ENCODE data around the gene TPO. TPM values are rescaled to one million over a fixed set of nuclear protein-coding genes. Genes with fewer than 3 reads are reported as not detected.

Gene TPO
- total RNA-seq, 1 experiment from 2014 or later, result not detected

GRCh38 chr2:1367601-1368000 lies 45.7 kb upstream of the TPO start:
- WGBS (ENCODE audit: extremely low coverage, insufficient read length, low lambda C conversion rate), result no CpG with 5 or more reads among the region's 9 CpGs
- no peaks in the 10 kb centered on the region for H3K79me2 ChIP-seq (ENCODE audit: insufficient read depth, low read length)
- Mint-ChIP-seq H3K4me1 (peaks cover 9 to 11% of the 10 kb centered on the region in 2 experiments), H3K36me3 (ENCODE audit: insufficient read depth in 1 of 3, low read depth in 3 of 3) (peaks cover 0 to 4% (median 0%) of the 10 kb centered on the region in 3 experiments; a peak in 1 of 7 replicates), H3K9me3 (peaks cover 0 to 6% of the 10 kb centered on the region in 2 experiments; a peak in 3 of 5 replicates), H3K4me3 (no peak overlapping the region), H3K27me3 (ENCODE audit: low read depth) (peaks cover 2% of the 10 kb centered on the region; the same call in 1 of the 2 replicates), H3K27ac (no peak overlapping the region)
- no peaks in the 10 kb centered on the region for H3K9me3 ChIP-seq (ENCODE audit: control insufficient read depth, low read depth, low read length)
- no peak overlapping the region for H3K4ac ChIP-seq (ENCODE audit: low read depth, low read length)
- H3K4me2 ChIP-seq (ENCODE audit: insufficient read depth, insufficient read length, low read length), result no peak overlapping the region
- no peak for TF ChIP-seq CTCF (conservative IDR thresholded peaks at IDR 0.05)
- no peak overlapping the region for H3T11ph ChIP-seq (ENCODE audit: low read length)
- no peak for DNase-seq
- no peak overlapping the region for H3K27ac ChIP-seq (ENCODE audit: insufficient read length, low read depth, low read length)
- H2BK20ac ChIP-seq (ENCODE audit: low read depth, low read length, poor library complexity, severe bottlenecking), result no peak overlapping the region
- H3K23ac ChIP-seq (ENCODE audit: insufficient read length, low read depth, low read length), result no peak overlapping the region
- no peak overlapping the region for H3K56ac ChIP-seq (ENCODE audit: insufficient read length, low read depth, low read length)
- no peak overlapping the region for H4K5ac ChIP-seq (ENCODE audit: insufficient read length, low read depth, low read length)
- no peaks in the 10 kb centered on the region for H3K23me2 ChIP-seq (ENCODE audit: insufficient read length, low read depth, low read length, poor library complexity, severe bottlenecking)
- no peaks in the 10 kb centered on the region for H4K20me1 ChIP-seq (ENCODE audit: control insufficient read depth, insufficient read depth, insufficient read length)
- H2AK5ac ChIP-seq (ENCODE audit: insufficient read length, low read length), result no peak overlapping the region
- H4K91ac ChIP-seq (ENCODE audit: insufficient read length, low read depth, low read length), result no peak overlapping the region
- H2BK15ac ChIP-seq (ENCODE audit: low read depth, low read length), result no peak overlapping the region
- no peaks in the 10 kb centered on the region for H3K27me3 ChIP-seq (ENCODE audit: insufficient read depth, low read length)
- no peak overlapping the region for H3K14ac ChIP-seq (ENCODE audit: insufficient read depth, low read length)
- no peak overlapping the region for H3K9ac ChIP-seq (ENCODE audit: extremely low read depth, insufficient read length, low read length)
- H3K18ac ChIP-seq (ENCODE audit: insufficient read length, low read depth, low read length), result no peak overlapping the region
- no peaks in the 10 kb centered on the region for H3K79me1 ChIP-seq (ENCODE audit: insufficient read depth, low read depth, low read length, poor library complexity, severe bottlenecking)
- no peak overlapping the region for H4K8ac ChIP-seq (replicated peaks; ENCODE audit: insufficient read length, low read depth, low read length)
- no peak overlapping the region for H2AFZ ChIP-seq (ENCODE audit: low read length)
- H2BK120ac ChIP-seq (ENCODE audit: low read depth, low read length, poor library complexity, severe bottlenecking), result no peak overlapping the region
- H3K4me1 ChIP-seq (ENCODE audit: insufficient read depth, low read length), result no peaks in the 10 kb centered on the region
- no peak overlapping the region for H2BK12ac ChIP-seq (ENCODE audit: insufficient read length, low read depth, low read length)
- H2BK5ac ChIP-seq (ENCODE audit: insufficient read length, low read length), result no peak overlapping the region

All from H9 (cell line).